Neural cell (in vitro differentiated cells): ENCODE data around the gene ERCC2. TPM values are rescaled to one million over a fixed set of nuclear protein-coding genes. Genes with fewer than 3 reads are reported as not detected.

ENCODE experiments used
- H2AFZ ChIP-seq: fragments of 200-600, 300-800 bp; sonication (generic), shearing (Covaris generic); 2 replicates; pipeline ENCODE4 v1.6.0; 2014; ENCODE audit warnings: low read depth, mild to moderate bottlenecking, antibody characterized with exemption, low read length, moderate library complexity
- H3F3A ChIP-seq: fragments of 200-600 bp; shearing (Covaris generic); 2 replicates; pipeline ENCODE4 v1.6.1; 2016; ENCODE audit warnings: mild to moderate bottlenecking, moderate library complexity, mixed read lengths, antibody characterized with exemption, low read length; ENCODE audit not compliant: insufficient read depth, poor library complexity, severe bottlenecking
- H3K27ac ChIP-seq: fragments of 200-600, 300-800 bp; sonication (generic), shearing (Covaris generic); 2 replicates; pipeline ENCODE4 v1.5.1; 2014; ENCODE audit warnings: mild to moderate bottlenecking, low read length, moderate library complexity
- H3K27me3 ChIP-seq: fragments of 300-800, 200-600 bp; sonication (generic), shearing (Covaris generic); 2 replicates; pipeline ENCODE4 v1.6.0; 2014; ENCODE audit warnings: mild to moderate bottlenecking, low read depth, low read length, moderate library complexity; ENCODE audit not compliant: insufficient read depth
- H3K36me3 ChIP-seq: fragments of 300-800, 200-600 bp; sonication (generic), shearing (Covaris generic); 2 replicates; pipeline ENCODE4 v1.5.1; 2014; ENCODE audit warnings: mild to moderate bottlenecking, antibody characterized with exemption, low read length, moderate library complexity; ENCODE audit not compliant: insufficient read depth
- H3K4me2 ChIP-seq: fragments of 300-800, 200-600 bp; sonication (generic), shearing (Covaris generic); 2 replicates; pipeline ENCODE4 v1.6.0; 2014; ENCODE audit warnings: mild to moderate bottlenecking, low read length
- H3K4me3 ChIP-seq: fragments of 300-800, 200-600 bp; sonication (generic), shearing (Covaris generic); 2 replicates; pipeline ENCODE4 v1.5.1; 2014; ENCODE audit warnings: mild to moderate bottlenecking, low read length, moderate library complexity
- H3K79me2 ChIP-seq: fragments of 200-600 bp; shearing (Covaris generic); replicated peaks from 2 replicates; pipeline ENCODE4 v1.6.0; 2014; ENCODE audit warnings: mild to moderate bottlenecking, low read length, moderate library complexity; ENCODE audit not compliant: insufficient read depth
- H3K9ac ChIP-seq: fragments of 300-800, 200-600 bp; sonication (generic), shearing (Covaris generic); 2 replicates; pipeline ENCODE4 v1.6.1; 2016; ENCODE audit warnings: mild to moderate bottlenecking, low read length, mixed read lengths
- H3K9me2 ChIP-seq: fragments of 200-600 bp; shearing (Covaris generic); 2 replicates; pipeline ENCODE4 v1.6.1; 2016; ENCODE audit warnings: mild to moderate bottlenecking, low read length, mixed read lengths; ENCODE audit not compliant: insufficient read depth
- H3K9me3 ChIP-seq: fragments of 200-600, 300-800 bp; sonication (generic), shearing (Covaris generic); 2 replicates; pipeline ENCODE4 v1.6.1; 2016; ENCODE audit warnings: mild to moderate bottlenecking, mixed run types, low read length, moderate library complexity, mixed read lengths
- H4K20me1 ChIP-seq: fragments of 200-600 bp; shearing (Covaris generic); 2 replicates; pipeline ENCODE4 v1.6.1; 2016; ENCODE audit warnings: mild to moderate bottlenecking, mixed run types; ENCODE audit not compliant: insufficient read depth
- CTCF ChIP-seq: fragments of 450-650 bp; IDR thresholded peaks from 2 replicates; pipeline ENCODE4 v1.5.1; 2014; ENCODE audit warnings: antibody characterized with exemption, mild to moderate bottlenecking, moderate library complexity; ENCODE audit not compliant: poor library complexity, severe bottlenecking
- EP300 ChIP-seq: fragments of 450-650 bp; conservative IDR thresholded peaks from 2 replicates; pipeline ENCODE4 v1.6.1; 2014; ENCODE audit warnings: antibody characterized with exemption, mild to moderate bottlenecking, moderate library complexity; ENCODE audit not compliant: poor library complexity, severe bottlenecking
- EZH2 ChIP-seq: fragments of 200-600, 300-800 bp; shearing (Covaris generic), sonication (generic); IDR thresholded peaks from 2 replicates; pipeline ENCODE4 v1.6.1; 2014; ENCODE audit warnings: antibody characterized with exemption, low read length, borderline replicate concordance, mild to moderate bottlenecking; ENCODE audit not compliant: insufficient read depth, poor library complexity, severe bottlenecking
- MXI1 ChIP-seq: fragments of 450-650 bp; conservative IDR thresholded peaks from 2 replicates; pipeline ENCODE4 v1.6.1; 2014; ENCODE audit warnings: antibody characterized with exemption, mild to moderate bottlenecking; ENCODE audit not compliant: poor library complexity, severe bottlenecking
- POLR2AphosphoS5 ChIP-seq: IDR thresholded peaks from 2 replicates; pipeline ENCODE4 v1.6.1; 2012
- RAD21 ChIP-seq: fragments of 450-650 bp; conservative IDR thresholded peaks from 2 replicates; pipeline ENCODE4 v1.6.1; 2014; ENCODE audit warnings: antibody characterized with exemption, mild to moderate bottlenecking, moderate library complexity
- REST ChIP-seq: IDR thresholded peaks from 2 replicates; pipeline ENCODE4 v1.6.1; 2012; ENCODE audit warnings: borderline replicate concordance
- SMC3 ChIP-seq: fragments of 450-650 bp; conservative IDR thresholded peaks from 2 replicates; pipeline ENCODE4 v1.6.1; 2014; ENCODE audit warnings: antibody characterized with exemption, mild to moderate bottlenecking, moderate library complexity; ENCODE audit not compliant: poor library complexity
- TAF1 ChIP-seq: IDR thresholded peaks from 2 replicates; pipeline ENCODE4 v1.6.1; 2012; ENCODE audit warnings: low read depth
- polyA plus RNA-seq: library from polyadenylated mRNA; depleted of rRNA; stranded (reverse); fragments of >200 nt; gene quantifications from 2 replicates; pipeline ENCODE4 v1.2.3, GENCODE V29; 2014

The ERCC2 gene
- polyA plus RNA-seq, 1 donor from 2014 or later: 28.8 TPM

- no peak for TF ChIP-seq REST
These were observed 32.9 kb upstream of the ERCC2 start (continued) for GRCh38 chr19:45403272-45403671.

GRCh38 chr19:45402298-45403061 is 32.1 kb upstream of the ERCC2 start:
- Histone ChIP-seq H3K9me3 (no peaks in the 10 kb centered on the region), H3K4me2 (no peak overlapping the region), H2AFZ (no peak overlapping the region), H3K4me3 (no peak overlapping the region), H3K36me3 (no peaks in the 10 kb centered on the region), H3F3A (no peaks in the 10 kb centered on the region), H3K27me3 (peaks cover 56% of the 10 kb centered on the region), H3K9ac (no peak overlapping the region), H3K9me2 (no peaks in the 10 kb centered on the region), H4K20me1 (no peaks in the 10 kb centered on the region), H3K27ac (no peak overlapping the region), H3K79me2 (no peaks in the 10 kb centered on the region)
- TF ChIP-seq SMC3 (no peak), POLR2AphosphoS5 (no peak), EP300 (no peak), TAF1 (no peak), RAD21 (no peak), REST (no peak), MXI1 (no peak), EZH2 (no peak), CTCF (no peak)
